GM12891 (cell line): Measurements from ENCODE around the gene SNAP29.
"Not testable (repeated sequence)": the region's sequence is repeated elsewhere in the genome, so short reads cannot be mapped to it uniquely, and the experiment has no call there.

ENCODE experiments used
- PAX5 ChIP-seq: IDR thresholded peaks from 2 replicates; pipeline ENCODE4 v1.6.1; 2011; ENCODE audit warnings: low read length, moderate library complexity, mild to moderate bottlenecking; ENCODE audit not compliant: insufficient read depth, severe bottlenecking
- POLR2A ChIP-seq: IDR thresholded peaks from 2 replicates; pipeline ENCODE4 v1.6.1; 2011; ENCODE audit warnings: low read depth, low read length, control low read depth
- POLR2AphosphoS5 ChIP-seq: IDR thresholded peaks from 2 replicates; pipeline ENCODE4 v1.6.1; 2011; ENCODE audit warnings: low read depth, low read length, control low read depth
- POU2F2 ChIP-seq: IDR thresholded peaks from 2 replicates; pipeline ENCODE4 v1.6.1; 2011; ENCODE audit warnings: low read depth, mild to moderate bottlenecking, control low read depth, low read length, moderate library complexity
- SPI1 ChIP-seq: IDR thresholded peaks from 2 replicates; pipeline ENCODE4 v1.6.1; 2011; ENCODE audit warnings: low read depth, low read length, control low read depth
- TAF1 ChIP-seq: IDR thresholded peaks from 2 replicates; pipeline ENCODE4 v1.6.1; 2011; ENCODE audit warnings: low read depth, low read length, control low read depth

GRCh38 chr22:20939457-20940185 is 80.8 kb downstream of the SNAP29 start:
- not testable (repeated sequence) for TF ChIP-seq POLR2A, POLR2AphosphoS5, TAF1, POU2F2, SPI1, PAX5
